PC-3 (cell line): Measurements from ENCODE around the gene FCN3. TPM values are rescaled to one million over a fixed set of nuclear protein-coding genes. Genes with fewer than 3 reads are reported as not detected.

Experiments
- ATAC-seq: fragments of 200-7000 bp; cut with Tn5 transposase; 2 replicates; pipeline ENCODE4 v1.9.1; 2020; ENCODE audit warnings: mild to moderate bottlenecking, moderate library complexity
- BruUV-seq: library from RNA; stranded (reverse); fragments of 400-500 nt; replicated peaks from 2 replicates; lab custom pipeline; 2021; lab: Mats Ljungman, UMichigan
- CTCF ChIA-PET: fragments of 300-600 bp; sonication (Branson Sonifier 250); formaldehyde crosslinking; loops from one replicate; lab custom pipeline; 2022; ENCODE audit warnings: antibody characterized with exemption; lab: Charles Lee
- POLR2A ChIA-PET: fragments of 300-600 bp; sonication (Branson Sonifier 250); formaldehyde crosslinking; loops from one replicate; lab custom pipeline; 2022; ENCODE audit warnings: antibody characterized with exemption; ENCODE audit not compliant: unreplicated experiment; lab: Charles Lee
- DNase-seq: peaks from one replicate; pipeline ENCODE4 v3.0.0-alpha.2; 2015
- H2AFZ ChIP-seq: fragments of 300-600 bp; sonication (generic); 2 replicates; pipeline ENCODE4 v1.6.0; 2016; ENCODE audit warnings: antibody characterized with exemption, low read length
- H3F3A ChIP-seq: fragments of 300-600 bp; sonication (generic); one replicate; pipeline ENCODE4 v1.6.0; 2017; ENCODE audit warnings: antibody characterized with exemption, low read length, control low read depth, mild to moderate bottlenecking; ENCODE audit not compliant: unreplicated experiment
- H3K27ac ChIP-seq: fragments of 300-600 bp; sonication (generic); 2 replicates; pipeline ENCODE4 v1.5.1; 2016; ENCODE audit warnings: mild to moderate bottlenecking, low read length
- H3K27me3 ChIP-seq: fragments of 300-600 bp; sonication (generic); 2 replicates; pipeline ENCODE4 v1.6.1; 2016; ENCODE audit warnings: low read length, mixed read lengths
- H3K36me3 ChIP-seq: fragments of 300-600 bp; sonication (generic); 2 replicates; pipeline ENCODE4 v1.6.1; 2016; ENCODE audit warnings: low read depth, mixed run types, low read length, mixed read lengths
- H3K4me1 ChIP-seq: fragments of 300-600 bp; sonication (generic); 2 replicates; pipeline ENCODE4 v1.5.1; 2016; ENCODE audit warnings: low read length; ENCODE audit not compliant: insufficient read depth
- H3K4me2 ChIP-seq: fragments of 300-600 bp; sonication (generic); 2 replicates; pipeline ENCODE4 v1.6.0; 2016; ENCODE audit warnings: low read length
- H3K4me3 ChIP-seq: fragments of 300-600 bp; sonication (generic); 2 replicates; pipeline ENCODE4 v1.5.1; 2016; ENCODE audit warnings: mild to moderate bottlenecking, low read length, mixed read lengths
- H3K79me2 ChIP-seq: fragments of 300-600 bp; sonication (generic); 2 replicates; pipeline ENCODE4 v1.6.1; 2017; ENCODE audit warnings: low read length, mixed read lengths
- H3K9ac ChIP-seq: fragments of 300-600 bp; sonication (generic); 2 replicates; pipeline ENCODE4 v1.6.0; 2016; ENCODE audit warnings: mild to moderate bottlenecking, low read length
- H3K9me2 ChIP-seq: fragments of 300-600 bp; sonication (generic); replicated peaks from 2 replicates; pipeline ENCODE4 v1.6.1; 2016; ENCODE audit warnings: mixed run types, low read length, mixed read lengths
- H3K9me3 ChIP-seq: fragments of 300-600 bp; sonication (generic); 2 replicates; pipeline ENCODE4 v1.6.1; 2016; ENCODE audit warnings: low read length, mixed read lengths
- H4K20me1 ChIP-seq: fragments of 300-600 bp; sonication (generic); 2 replicates; pipeline ENCODE4 v1.6.1; 2016; ENCODE audit warnings: low read length, mixed read lengths
- EZH2 ChIP-seq: fragments of 300-600 bp; sonication (generic); IDR thresholded peaks from one replicate; pipeline ENCODE4 v1.6.1; 2017; ENCODE audit warnings: antibody characterized with exemption, mild to moderate bottlenecking, low read length; ENCODE audit not compliant: unreplicated experiment
- EZH2phosphoT487 ChIP-seq: fragments of 300-600 bp; sonication (generic); IDR thresholded peaks from 2 replicates; pipeline ENCODE4 v1.6.1; 2018; ENCODE audit warnings: mild to moderate bottlenecking, antibody characterized with exemption, low read length, borderline replicate concordance
- intact Hi-C: fragments of 100-400 bp; cut with micrococcal nuclease; formaldehyde crosslinking; loops from 2 replicates; pipeline ENCODE4 v1.9.0; 2023
- total RNA-seq: library from RNA; depleted of rRNA; stranded (reverse); fragments of >200 nt; gene quantifications from 2 replicates; pipeline ENCODE4 v1.2.3, GENCODE V29; 2014
- TF ChIP-seq, protein P1 (sequence below): fragments of 300-600 bp; sonication (generic); conservative IDR thresholded peaks from 2 replicates; pipeline ENCODE4 v1.5.1; 2017; ENCODE audit warnings: antibody characterized with exemption, low read depth, mild to moderate bottlenecking, low read length

Gene FCN3
- total RNA-seq, 1 experiment from 2014 or later: not detected

- POLR2A ChIA-PET: no interaction called here
Observed at GRCh38 chr1:27418326-27419185, 43.9 kb upstream of the FCN3 start.

DNA sequence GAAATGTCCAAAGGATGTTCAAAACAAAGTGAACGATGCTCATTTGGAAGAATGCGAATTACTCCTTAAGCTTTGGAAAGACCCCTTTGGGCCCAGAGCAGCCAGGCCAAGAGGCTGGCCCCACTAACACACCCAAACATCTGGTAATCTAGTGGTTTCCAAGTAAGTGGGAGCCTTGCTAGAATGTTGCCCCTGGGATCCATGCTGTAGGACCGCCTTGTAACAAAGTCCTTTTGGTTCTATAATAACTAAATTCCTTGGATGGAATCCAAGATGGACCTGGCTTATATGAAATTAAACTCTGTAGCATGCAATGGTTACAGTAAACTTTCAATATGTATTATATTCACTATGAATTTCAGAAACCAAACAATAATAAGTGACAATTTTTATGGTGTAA, 43.1 kb upstream of the FCN3 start:
- no peaks in the 10 kb centered on the region for H3K9me3 ChIP-seq
- H3K9ac ChIP-seq: peak overlapping the region; percentile 57; the same call in 1 of the 2 replicates
- H3K4me2 ChIP-seq: no peak overlapping the region
- H3K4me1 ChIP-seq: peaks cover 17% of the 10 kb centered on the region
- TF ChIP-seq EZH2 (no peak), EZH2phosphoT487 (no peak)
- TF ChIP-seq, protein P1, sequence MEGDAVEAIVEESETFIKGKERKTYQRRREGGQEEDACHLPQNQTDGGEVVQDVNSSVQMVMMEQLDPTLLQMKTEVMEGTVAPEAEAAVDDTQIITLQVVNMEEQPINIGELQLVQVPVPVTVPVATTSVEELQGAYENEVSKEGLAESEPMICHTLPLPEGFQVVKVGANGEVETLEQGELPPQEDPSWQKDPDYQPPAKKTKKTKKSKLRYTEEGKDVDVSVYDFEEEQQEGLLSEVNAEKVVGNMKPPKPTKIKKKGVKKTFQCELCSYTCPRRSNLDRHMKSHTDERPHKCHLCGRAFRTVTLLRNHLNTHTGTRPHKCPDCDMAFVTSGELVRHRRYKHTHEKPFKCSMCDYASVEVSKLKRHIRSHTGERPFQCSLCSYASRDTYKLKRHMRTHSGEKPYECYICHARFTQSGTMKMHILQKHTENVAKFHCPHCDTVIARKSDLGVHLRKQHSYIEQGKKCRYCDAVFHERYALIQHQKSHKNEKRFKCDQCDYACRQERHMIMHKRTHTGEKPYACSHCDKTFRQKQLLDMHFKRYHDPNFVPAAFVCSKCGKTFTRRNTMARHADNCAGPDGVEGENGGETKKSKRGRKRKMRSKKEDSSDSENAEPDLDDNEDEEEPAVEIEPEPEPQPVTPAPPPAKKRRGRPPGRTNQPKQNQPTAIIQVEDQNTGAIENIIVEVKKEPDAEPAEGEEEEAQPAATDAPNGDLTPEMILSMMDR: no peak
- ATAC-seq: no peak
- H3K27ac ChIP-seq: peak overlapping the region; percentile 70
- ChIA-PET POLR2A (no interaction called here), CTCF (no interaction called here)
- H4K20me1 ChIP-seq: no peaks in the 10 kb centered on the region
- no peaks in the 10 kb centered on the region for H3K27me3 ChIP-seq
- peaks cover 5% of the 10 kb centered on the region for H3F3A ChIP-seq
- intact Hi-C loops: loop anchor here (5.0 to 10.0 kb wide), 2 partner anchors 137 to 190 kb away; no protein-coding TSS in a partner anchor
- H3K79me2 ChIP-seq: peaks cover 12% of the 10 kb centered on the region; the same call in 1 of the 2 replicates
- DNase-seq: no peak
- no peak overlapping the region for H3K4me3 ChIP-seq
- no peak overlapping the region for H2AFZ ChIP-seq
- H3K9me2 ChIP-seq: no peaks in the 10 kb centered on the region
- peaks cover 52% of the 10 kb centered on the region for H3K36me3 ChIP-seq
- no TSS peak for BruUV-seq

More at GRCh38 chr1:27418326-27419185, 43.9 kb upstream of the FCN3 start:
- TF ChIP-seq, protein P1: no peak
- no peak for TF ChIP-seq EZH2phosphoT487
- no peak for TF ChIP-seq EZH2
- Histone ChIP-seq H3K4me3 (no peak overlapping the region), H3K36me3 (peaks cover 43% of the 10 kb centered on the region), H3F3A (peaks cover 5% of the 10 kb centered on the region), H3K27ac (peak overlapping the region; percentile 70), H2AFZ (peak overlapping the region; percentile 54; the same call in 1 of the 2 replicates), H3K9me3 (no peaks in the 10 kb centered on the region), H3K27me3 (no peaks in the 10 kb centered on the region), H4K20me1 (no peaks in the 10 kb centered on the region), H3K4me1 (peaks cover 17% of the 10 kb centered on the region), H3K79me2 (peaks cover 16% of the 10 kb centered on the region), H3K4me2 (peak overlapping the region; percentile 18; the same call in 1 of the 2 replicates), H3K9ac (peak overlapping the region; percentile 57), H3K9me2 (no peaks in the 10 kb centered on the region)
- BruUV-seq: no TSS peak
- CTCF ChIA-PET: interaction anchor here (0.6 kb wide), 1 partner anchor 105 kb away, joined by 3 read pairs; no protein-coding TSS in a partner anchor
- ATAC-seq: peak; percentile 89
- peak; percentile 71 for DNase-seq
- intact Hi-C loops: loop anchor here (5.0 to 10.0 kb wide), 2 partner anchors 136 to 189 kb away; no protein-coding TSS in a partner anchor
